Liver (tissue), 3 donors: ENCODE measurements around the gene RRN3.
"Not testable (repeated sequence)": the region's sequence is repeated elsewhere in the genome, so short reads cannot be mapped to it uniquely, and the experiment has no call there.

Source experiments
- CTCF ChIP-seq: fragments of 150-350 bp; IDR thresholded peaks from 2 replicates; pipeline ENCODE4 v1.5.1; 2017; ENCODE audit warnings: improper control_type of control experiment, low read depth, low read length; ENCODE audit not compliant: missing input control
- GABPA ChIP-seq, 2 donors: IDR thresholded peaks in 1 of 2; conservative IDR thresholded peaks in 1 of 2; 2 replicates each; pipeline ENCODE4 v1.6.1; 2016; ENCODE audit warnings: antibody characterized with exemption in 2 of 2, mild to moderate bottlenecking in 1 of 2, moderate library complexity in 1 of 2
- HNF4G ChIP-seq: IDR thresholded peaks from 2 replicates; pipeline ENCODE4 v1.6.1; 2016; ENCODE audit warnings: antibody characterized with exemption
- JUND ChIP-seq, 2 donors: IDR thresholded peaks; 2 replicates each; pipeline ENCODE4 v1.6.1; 2016; ENCODE audit warnings: antibody characterized with exemption in 2 of 2
- RAD21 ChIP-seq, 2 donors: IDR thresholded peaks; 2 replicates each; pipeline ENCODE4 v1.6.1; 2016; ENCODE audit warnings: antibody characterized with exemption in 2 of 2, mild to moderate bottlenecking in 2 of 2
- REST ChIP-seq: IDR thresholded peaks from 2 replicates; pipeline ENCODE4 v1.6.1; 2016; ENCODE audit warnings: antibody characterized with exemption, mild to moderate bottlenecking
- RXRA ChIP-seq, 2 donors: IDR thresholded peaks; 2 replicates each; pipeline ENCODE4 v1.6.1; 2017 to 2018; ENCODE audit warnings: antibody characterized with exemption in 2 of 2, mild to moderate bottlenecking in 1 of 2
- SP1 ChIP-seq: IDR thresholded peaks from 2 replicates; pipeline ENCODE4 v1.6.1; 2018; ENCODE audit warnings: antibody characterized with exemption, mild to moderate bottlenecking
- TAF1 ChIP-seq: conservative IDR thresholded peaks from 2 replicates; pipeline ENCODE4 v1.6.1; 2016; ENCODE audit warnings: antibody characterized with exemption, mild to moderate bottlenecking
- YY1 ChIP-seq: IDR thresholded peaks from 2 replicates; pipeline ENCODE4 v1.6.1; 2016; ENCODE audit warnings: antibody characterized with exemption, mild to moderate bottlenecking
- TF ChIP-seq, protein P1 (sequence below): IDR thresholded peaks from 2 replicates; pipeline ENCODE4 v1.6.1; 2016; ENCODE audit warnings: antibody characterized with exemption
- TF ChIP-seq, protein P2 (sequence below): IDR thresholded peaks from 2 replicates; pipeline ENCODE4 v1.6.1; 2016; ENCODE audit warnings: antibody characterized with exemption
- TF ChIP-seq, protein P3 (sequence below): IDR thresholded peaks from 2 replicates; pipeline ENCODE4 v1.6.1; 2016; ENCODE audit warnings: antibody characterized with exemption
- donor health status: healthy.
- donor health status: healthy.

DNA sequence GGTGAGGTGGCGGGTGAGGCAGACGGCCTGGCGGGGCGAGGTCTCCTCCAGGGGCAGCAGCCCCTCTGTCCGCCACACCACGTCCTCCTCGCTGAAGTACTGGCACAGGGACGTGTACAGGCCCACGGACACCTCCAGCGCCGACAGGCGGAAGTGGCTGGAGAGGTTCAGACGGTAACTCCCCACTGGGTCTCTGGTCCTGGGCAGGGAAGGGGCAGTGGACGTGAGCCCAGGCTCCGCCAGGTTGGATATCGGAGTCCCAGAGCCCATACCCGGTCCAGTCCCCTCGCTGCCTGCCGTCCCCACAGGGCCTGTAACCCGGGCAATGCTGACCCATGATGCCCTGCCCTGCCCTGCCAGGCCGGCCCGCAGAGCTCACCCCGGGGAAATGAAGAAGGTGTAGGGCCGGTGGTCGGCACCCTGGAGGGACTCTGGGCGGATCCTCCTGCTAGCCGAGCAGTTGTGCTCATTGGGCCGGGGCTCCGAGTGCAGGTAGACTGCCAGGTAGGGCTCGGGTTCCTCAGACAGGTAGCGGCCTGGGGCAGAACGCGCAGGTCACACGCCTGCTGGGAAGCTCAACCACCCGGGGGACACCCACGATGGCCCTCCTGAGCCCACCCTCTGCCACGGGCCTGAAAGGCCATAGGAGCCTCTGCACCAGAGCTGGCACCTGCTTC is 36.3 kb upstream of the RRN3 start:
- not testable (repeated sequence) for TF ChIP-seq SP1; CTCF; RAD21 (IDR thresholded peaks at IDR 0.05); YY1; REST; RXRA (IDR thresholded peaks at IDR 0.05); JUND (IDR thresholded peaks at IDR 0.05); TAF1; HNF4G; GABPA (IDR thresholded peaks at IDR 0.05 in 1 of 2, conservative IDR thresholded peaks at IDR 0.05 in 1 of 2)
- TF ChIP-seq, protein P1, sequence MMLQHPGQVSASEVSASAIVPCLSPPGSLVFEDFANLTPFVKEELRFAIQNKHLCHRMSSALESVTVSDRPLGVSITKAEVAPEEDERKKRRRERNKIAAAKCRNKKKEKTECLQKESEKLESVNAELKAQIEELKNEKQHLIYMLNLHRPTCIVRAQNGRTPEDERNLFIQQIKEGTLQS = not testable (repeated sequence)
- TF ChIP-seq, protein P2, sequence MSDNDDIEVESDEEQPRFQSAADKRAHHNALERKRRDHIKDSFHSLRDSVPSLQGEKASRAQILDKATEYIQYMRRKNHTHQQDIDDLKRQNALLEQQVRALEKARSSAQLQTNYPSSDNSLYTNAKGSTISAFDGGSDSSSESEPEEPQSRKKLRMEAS = not testable (repeated sequence)
- TF ChIP-seq, protein P3, sequence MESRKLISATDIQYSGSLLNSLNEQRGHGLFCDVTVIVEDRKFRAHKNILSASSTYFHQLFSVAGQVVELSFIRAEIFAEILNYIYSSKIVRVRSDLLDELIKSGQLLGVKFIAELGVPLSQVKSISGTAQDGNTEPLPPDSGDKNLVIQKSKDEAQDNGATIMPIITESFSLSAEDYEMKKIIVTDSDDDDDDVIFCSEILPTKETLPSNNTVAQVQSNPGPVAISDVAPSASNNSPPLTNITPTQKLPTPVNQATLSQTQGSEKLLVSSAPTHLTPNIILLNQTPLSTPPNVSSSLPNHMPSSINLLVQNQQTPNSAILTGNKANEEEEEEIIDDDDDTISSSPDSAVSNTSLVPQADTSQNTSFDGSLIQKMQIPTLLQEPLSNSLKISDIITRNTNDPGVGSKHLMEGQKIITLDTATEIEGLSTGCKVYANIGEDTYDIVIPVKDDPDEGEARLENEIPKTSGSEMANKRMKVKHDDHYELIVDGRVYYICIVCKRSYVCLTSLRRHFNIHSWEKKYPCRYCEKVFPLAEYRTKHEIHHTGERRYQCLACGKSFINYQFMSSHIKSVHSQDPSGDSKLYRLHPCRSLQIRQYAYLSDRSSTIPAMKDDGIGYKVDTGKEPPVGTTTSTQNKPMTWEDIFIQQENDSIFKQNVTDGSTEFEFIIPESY = not testable (repeated sequence)
